ENCODE results near the gene RAD51B.

DNA sequence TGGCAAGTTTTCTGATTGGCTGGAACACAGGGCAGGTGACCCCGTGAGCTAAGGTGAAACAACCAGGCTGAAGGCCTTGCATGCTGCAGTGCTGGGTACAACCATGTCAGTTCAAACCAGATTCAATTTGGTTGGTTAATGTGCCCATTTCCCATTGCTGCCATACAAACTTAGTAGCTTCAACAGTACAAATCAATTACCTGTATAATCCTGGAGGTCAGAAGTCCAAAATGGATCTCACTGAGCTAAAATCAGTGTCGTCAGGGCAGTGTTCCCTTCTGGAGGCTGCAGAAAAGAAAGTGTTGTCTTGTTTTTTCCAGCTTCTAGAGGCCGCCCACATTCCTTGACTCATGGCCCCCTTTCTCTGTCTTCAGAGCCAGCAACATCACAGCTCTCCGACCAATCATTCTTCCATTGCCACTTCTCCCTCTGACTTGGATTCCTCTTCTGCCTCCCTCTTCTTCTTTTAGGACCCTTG, 751.6 kb downstream of the RAD51B start:
- TF ChIP-seq, protein P1, sequence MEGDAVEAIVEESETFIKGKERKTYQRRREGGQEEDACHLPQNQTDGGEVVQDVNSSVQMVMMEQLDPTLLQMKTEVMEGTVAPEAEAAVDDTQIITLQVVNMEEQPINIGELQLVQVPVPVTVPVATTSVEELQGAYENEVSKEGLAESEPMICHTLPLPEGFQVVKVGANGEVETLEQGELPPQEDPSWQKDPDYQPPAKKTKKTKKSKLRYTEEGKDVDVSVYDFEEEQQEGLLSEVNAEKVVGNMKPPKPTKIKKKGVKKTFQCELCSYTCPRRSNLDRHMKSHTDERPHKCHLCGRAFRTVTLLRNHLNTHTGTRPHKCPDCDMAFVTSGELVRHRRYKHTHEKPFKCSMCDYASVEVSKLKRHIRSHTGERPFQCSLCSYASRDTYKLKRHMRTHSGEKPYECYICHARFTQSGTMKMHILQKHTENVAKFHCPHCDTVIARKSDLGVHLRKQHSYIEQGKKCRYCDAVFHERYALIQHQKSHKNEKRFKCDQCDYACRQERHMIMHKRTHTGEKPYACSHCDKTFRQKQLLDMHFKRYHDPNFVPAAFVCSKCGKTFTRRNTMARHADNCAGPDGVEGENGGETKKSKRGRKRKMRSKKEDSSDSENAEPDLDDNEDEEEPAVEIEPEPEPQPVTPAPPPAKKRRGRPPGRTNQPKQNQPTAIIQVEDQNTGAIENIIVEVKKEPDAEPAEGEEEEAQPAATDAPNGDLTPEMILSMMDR (optimal IDR thresholded peaks at IDR 0.05 in 1 of 3, IDR thresholded peaks at IDR 0.05 in 1 of 3, conservative IDR thresholded peaks at IDR 0.05 in 1 of 3; ENCODE audit: extremely low read depth in 1 of 3, insufficient read depth in 2 of 3, low read length in 3 of 3), result no peak
- no peak for TF ChIP-seq EZH2 (IDR thresholded peaks at IDR 0.05; ENCODE audit: low read length)

Measured in keratinocyte (primary cell).